ENCODE measurements around the gene ANKHD1. TPM values are rescaled to one million over a fixed set of nuclear protein-coding genes. Genes with fewer than 3 reads are reported as not detected.

The ANKHD1 gene, protein sequence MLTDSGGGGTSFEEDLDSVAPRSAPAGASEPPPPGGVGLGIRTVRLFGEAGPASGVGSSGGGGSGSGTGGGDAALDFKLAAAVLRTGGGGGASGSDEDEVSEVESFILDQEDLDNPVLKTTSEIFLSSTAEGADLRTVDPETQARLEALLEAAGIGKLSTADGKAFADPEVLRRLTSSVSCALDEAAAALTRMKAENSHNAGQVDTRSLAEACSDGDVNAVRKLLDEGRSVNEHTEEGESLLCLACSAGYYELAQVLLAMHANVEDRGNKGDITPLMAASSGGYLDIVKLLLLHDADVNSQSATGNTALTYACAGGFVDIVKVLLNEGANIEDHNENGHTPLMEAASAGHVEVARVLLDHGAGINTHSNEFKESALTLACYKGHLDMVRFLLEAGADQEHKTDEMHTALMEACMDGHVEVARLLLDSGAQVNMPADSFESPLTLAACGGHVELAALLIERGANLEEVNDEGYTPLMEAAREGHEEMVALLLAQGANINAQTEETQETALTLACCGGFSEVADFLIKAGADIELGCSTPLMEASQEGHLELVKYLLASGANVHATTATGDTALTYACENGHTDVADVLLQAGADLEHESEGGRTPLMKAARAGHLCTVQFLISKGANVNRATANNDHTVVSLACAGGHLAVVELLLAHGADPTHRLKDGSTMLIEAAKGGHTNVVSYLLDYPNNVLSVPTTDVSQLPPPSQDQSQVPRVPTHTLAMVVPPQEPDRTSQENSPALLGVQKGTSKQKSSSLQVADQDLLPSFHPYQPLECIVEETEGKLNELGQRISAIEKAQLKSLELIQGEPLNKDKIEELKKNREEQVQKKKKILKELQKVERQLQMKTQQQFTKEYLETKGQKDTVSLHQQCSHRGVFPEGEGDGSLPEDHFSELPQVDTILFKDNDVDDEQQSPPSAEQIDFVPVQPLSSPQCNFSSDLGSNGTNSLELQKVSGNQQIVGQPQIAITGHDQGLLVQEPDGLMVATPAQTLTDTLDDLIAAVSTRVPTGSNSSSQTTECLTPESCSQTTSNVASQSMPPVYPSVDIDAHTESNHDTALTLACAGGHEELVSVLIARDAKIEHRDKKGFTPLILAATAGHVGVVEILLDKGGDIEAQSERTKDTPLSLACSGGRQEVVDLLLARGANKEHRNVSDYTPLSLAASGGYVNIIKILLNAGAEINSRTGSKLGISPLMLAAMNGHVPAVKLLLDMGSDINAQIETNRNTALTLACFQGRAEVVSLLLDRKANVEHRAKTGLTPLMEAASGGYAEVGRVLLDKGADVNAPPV (N-terminal part only)
- 201 TPM for total RNA-seq

DNA sequence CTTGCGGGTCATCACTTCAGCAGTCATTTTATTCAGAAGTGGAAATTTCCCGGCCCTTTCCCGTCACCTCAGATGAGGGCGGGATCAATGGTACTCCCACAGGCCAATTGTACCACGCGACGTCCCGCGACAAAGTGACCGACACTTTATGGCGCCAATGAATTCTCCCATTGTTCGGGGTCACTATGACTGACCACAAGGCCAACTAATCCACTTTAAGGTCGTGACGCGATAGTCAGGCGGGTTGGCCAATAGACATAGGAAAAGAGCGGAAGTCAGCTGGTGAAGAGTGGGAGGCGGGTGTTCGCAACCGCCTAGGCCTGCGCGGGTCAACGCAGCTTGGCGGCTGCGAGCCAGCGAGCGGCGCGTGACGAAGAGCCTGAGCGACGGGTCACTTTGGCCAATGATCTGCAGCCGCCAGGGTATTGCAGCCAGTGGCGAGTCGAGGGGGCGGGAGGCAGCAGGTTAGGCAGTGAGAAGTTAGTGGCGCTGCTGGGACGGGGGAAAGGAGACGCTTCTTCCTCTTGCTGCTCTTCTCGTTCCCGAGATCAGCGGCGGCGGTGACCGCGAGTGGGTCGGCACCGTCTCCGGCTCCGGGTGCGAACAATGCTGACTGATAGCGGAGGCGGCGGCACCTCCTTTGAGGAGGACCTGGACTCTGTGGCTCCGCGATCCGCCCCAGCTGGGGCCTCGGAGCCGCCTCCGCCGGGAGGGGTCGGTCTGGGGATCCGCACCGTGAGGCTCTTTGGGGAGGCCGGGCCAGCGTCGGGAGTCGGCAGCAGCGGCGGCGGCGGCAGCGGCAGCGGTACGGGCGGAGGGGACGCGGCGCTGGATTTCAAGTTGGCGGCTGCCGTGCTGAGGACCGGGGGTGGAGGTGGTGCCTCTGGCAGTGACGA lies at the start of gene ANKHD1:
TSS of gene ANKHD1 (plus strand) at position 472 of the 896 bp plus-strand sequence. CDS start at position 607, 135 bp downstream.
- DNase-seq (ENCODE audit: low spot score) = peak; percentile 99

DNA sequence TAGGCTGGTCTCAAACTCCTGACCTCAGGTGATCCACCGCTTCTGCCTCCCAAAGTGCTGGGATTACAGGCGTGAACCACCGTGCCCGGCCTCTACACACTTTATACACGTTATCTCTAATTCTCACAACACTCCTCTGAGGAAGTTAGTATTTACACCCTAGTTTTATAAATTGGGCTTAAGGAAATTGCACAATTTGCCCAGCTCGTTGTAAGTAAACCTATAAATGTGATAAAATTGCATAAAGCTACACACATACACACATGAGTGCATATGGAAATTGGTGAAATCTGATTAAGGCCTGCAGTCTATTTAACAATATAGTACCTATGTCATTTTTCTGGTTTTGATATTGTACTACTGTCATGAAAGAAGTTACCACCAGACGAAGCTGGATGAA lies 46.1 kb upstream of the ANKHD1 start:
- DNase-seq (ENCODE audit: low spot score) = no peak

DNA sequence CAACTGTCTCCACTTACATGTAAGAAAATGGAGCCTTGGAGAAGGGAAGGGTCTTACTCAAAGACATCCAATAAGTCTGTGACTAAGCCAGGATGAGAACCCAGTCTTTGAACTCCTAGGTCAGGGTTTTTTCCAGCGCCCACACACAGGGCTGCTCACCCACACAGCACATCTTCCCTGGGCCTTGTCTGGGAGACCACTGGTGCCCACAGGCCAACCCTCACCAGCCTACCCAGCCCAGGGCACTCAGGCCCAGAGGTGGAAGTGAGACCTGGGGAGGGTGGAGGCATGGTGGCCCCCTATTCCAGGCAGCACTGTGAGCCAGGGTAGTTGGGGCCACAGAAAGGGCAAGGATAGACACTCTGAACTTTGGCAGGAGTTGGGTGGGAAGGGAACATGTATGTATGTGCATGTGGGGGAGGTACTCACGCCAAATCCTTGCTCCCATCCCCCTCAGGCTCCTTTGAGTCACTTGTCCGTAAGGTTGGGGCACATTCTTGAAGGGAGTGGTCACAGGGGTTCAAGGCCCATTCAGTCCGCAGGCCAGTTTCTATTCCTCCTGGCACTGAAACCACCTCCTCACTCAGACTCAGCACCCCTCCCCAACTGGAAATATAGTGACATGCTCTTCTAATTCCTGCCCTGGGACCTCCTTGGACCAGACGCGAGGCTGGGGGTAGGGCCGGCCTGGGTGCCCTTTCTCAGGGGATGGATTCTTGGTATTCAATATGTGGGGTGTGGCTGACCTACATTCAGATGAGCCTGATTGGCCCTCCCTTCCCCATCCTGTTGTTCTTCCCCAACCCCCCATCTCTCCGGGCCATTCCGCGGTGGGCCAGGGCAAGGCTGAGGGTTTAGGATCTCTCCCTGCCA lies 44.5 kb upstream of the ANKHD1 start:
- DNase-seq (ENCODE audit: low spot score) = no peak

DNA sequence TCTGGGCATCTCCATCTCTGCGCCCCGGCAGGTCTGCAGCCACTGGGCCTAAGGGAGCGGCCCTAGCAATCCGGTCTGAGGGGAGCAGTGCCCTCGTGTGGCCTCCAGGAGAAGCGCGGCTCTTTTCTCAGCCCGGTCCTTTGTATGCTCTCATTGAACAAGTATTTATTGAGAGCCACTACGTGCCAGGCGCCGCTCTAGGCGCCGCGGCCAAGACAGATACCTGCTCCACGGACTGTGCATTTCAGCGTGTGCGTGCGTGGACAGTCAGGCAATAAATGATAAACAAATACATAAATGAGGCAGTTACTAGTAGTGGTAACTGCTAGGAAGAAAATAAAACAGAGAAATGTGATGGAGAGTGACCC lies 43.9 kb upstream of the ANKHD1 start:
- DNase-seq (ENCODE audit: low spot score) = peak; percentile 87

DNA sequence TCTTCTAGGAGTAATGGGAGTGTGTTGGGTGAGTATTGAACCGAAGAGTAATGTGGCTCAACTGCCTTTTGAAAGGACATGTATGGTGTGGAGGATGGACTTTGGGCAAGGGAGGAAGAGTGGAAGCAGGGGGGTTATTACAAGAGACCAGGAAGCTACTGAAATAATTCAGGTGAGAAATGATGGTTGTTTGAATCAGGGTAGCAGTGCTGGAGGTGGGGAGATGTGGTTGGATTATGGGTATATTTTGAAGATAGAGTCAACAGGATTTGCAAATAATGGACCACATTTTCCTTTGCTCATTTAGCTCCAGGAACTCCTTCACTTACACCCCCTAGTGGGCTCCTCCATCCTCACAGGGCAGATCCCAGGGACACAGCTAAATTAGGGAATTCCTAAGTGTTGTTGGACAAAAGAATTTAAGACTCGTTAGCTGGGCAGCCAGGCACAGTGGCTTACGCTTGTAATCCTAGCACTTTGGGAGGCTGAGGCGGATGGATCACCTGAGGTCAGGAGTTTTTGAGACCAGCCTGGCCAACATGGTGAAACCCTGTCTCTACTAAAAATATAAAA lies 42.8 kb upstream of the ANKHD1 start:
- DNase-seq (ENCODE audit: low spot score) = no peak

DNA sequence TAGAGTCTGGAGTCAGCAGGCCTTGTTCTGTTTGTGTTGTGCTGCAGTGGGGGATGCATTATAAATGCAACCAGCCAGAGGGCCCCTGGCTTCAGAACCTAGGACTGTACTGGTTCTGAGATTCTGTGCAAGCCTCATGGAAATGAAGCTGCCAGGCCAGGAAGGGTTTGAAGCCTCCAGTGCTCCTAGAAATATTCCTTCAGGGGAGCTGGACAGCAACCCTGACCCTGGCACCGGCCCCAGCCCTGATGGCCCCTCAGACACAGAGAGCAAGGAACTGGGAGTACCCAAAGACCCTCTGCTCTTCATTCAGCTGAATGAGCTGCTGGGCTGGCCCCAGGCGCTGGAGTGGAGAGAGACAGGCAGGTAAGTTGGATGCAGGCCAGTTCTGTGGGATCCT lies 41.5 kb upstream of the ANKHD1 start, which contains the start of gene SLC4A9:
TSS of gene SLC4A9 (plus strand) at position 94 of the 400 bp plus-strand sequence. CDS start at position 137, 43 bp downstream.
- DNase-seq (ENCODE audit: low spot score) = no peak

DNA sequence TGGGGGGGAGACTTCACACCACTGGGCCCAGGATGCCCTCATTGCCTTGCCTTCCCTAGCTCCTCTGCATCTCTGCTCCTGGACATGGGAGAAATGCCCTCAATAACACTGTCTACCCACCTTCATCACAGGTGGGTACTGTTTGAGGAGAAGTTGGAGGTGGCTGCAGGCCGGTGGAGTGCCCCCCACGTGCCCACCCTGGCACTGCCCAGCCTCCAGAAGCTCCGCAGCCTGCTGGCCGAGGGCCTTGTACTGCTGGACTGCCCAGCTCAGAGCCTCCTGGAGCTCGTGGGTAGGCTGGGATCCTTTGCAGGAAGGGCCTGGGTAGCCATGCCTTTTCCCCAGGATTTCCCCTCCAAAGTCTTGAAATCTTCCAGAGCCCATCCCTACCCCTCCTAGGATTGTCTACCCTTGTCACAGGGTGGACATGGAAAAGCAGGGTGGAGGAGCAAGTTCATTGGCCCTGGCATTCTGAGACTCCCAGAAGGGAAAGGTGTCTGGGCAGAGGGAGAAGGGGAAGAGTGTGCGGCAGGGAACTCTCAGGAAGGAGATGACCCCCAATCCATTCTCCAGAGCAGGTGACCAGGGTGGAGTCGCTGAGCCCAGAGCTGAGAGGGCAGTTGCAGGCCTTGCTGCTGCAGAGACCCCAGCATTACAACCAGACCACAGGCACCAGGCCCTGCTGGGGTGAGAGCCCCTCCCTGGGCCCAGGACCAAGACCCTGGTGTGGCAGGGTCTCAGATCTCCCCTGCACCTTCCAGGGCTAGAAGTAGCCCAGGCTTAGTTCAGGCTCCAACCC lies 40.8 kb upstream of the ANKHD1 start:
- no peak for DNase-seq (ENCODE audit: low spot score)

DNA sequence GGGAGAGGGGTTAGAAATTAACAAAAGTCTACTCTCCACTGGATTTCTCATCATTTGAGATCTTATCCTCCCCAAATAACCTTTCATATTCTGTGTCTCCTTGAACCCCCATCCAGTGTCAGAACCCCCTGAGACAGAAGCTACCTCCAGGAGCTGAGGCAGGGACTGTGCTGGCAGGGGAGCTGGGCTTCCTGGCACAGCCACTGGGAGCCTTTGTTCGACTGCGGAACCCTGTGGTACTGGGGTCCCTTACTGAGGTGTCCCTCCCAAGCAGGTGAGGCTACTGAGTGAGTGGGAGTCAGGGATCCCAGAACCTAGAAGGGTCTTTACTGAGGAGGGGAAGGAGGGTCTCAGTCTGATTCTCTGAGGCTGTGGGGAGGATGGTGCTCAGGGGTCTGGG lies 39.7 kb upstream of the ANKHD1 start:
- no peak for DNase-seq (ENCODE audit: low spot score)

DNA sequence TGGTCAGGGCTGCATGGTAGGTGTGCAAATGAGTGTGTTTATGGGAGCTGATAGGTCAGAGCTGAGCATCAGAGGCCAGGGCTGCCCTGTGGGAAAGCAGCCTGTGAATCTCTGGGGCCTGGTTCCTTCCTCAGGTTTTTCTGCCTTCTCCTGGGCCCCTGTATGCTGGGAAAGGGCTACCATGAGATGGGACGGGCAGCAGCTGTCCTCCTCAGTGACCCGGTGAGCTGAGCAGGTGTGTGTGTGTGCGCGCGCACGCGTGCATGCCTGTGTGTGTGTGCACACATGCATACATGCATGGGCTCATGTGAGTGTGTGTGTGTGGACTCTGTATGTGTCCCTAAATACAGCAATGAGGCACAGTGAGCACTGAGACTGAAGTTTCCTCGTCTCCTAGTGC lies 39.3 kb upstream of the ANKHD1 start:
- DNase-seq (ENCODE audit: low spot score) = no peak

DNA sequence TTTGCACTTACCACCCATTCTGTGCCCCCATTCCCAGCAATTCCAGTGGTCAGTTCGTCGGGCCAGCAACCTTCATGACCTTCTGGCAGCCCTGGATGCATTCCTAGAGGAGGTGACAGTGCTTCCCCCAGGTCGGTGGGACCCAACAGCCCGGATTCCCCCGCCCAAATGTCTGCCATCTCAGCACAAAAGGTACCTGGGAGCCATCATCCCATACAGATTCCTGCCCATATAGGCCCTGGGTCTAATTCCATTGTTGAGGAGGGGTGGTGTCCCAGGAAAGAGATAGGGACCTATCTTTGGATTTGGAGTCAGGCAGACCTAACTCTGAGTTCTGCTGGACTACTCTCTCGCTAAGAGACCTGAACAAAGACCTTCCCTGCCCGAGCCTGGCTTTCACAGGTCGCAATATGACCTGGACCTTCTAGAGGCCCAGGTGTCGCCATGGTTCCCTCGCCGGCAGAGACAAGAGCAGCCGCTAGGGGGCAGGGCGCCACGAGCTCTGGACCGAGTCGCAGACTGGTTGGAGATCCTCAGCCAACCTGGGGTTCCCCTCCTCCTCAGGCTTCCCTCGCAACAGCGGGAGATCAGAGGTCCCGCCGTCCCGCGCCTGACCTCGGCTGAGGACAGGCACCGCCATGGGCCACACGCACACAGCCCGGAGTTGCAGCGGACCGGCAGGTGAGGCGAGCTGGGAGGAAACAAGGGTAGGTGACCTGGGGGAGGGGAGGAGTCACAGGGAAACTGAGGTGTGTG lies 38.6 kb upstream of the ANKHD1 start:
- DNase-seq (ENCODE audit: low spot score) = peak; percentile 81

DNA sequence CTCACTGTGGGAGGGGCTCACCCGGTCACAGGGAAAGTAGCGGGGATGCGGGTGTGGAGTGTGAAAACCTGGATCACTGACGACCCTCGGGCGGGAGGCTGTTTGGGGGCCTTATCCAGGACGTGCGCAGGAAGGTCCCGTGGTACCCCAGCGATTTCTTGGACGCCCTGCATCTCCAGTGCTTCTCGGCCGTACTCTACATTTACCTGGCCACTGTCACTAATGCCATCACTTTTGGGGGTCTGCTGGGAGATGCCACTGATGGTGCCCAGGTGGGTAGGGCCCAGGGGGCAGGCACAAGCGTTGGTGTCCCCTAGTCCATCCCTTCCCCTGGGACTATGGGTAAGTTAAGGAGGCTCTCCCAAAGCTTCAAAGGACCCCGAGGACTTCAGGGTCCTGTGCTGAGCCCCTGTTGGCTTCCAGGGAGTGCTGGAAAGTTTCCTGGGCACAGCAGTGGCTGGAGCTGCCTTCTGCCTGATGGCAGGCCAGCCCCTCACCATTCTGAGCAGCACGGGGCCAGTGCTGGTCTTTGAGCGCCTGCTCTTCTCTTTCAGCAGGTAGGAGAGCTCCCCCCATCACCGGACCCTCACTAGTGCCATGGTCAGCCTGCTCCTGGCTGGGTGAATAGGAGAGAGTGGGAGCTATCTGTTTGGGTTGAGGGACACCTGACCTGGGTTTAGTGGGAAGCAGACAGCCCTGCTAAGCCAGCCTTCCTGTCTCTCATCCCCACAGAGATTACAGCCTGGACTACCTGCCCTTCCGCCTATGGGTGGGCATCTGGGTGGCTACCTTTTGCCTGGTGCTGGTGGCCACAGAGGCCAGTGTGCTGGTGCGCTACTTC lies 37.8 kb upstream of the ANKHD1 start:
- DNase-seq (ENCODE audit: low spot score) = no peak

DNA sequence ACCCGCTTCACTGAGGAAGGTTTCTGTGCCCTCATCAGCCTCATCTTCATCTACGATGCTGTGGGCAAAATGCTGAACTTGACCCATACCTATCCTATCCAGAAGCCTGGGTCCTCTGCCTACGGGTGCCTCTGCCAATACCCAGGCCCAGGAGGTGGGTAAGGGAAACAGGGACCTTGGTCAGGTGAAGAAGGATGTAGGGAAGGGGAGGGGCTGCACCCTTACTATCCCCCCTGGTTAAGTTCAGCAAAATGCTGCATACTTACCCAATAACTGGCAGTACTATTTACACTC lies 37.2 kb upstream of the ANKHD1 start:
- DNase-seq (ENCODE audit: low spot score) = no peak

DNA sequence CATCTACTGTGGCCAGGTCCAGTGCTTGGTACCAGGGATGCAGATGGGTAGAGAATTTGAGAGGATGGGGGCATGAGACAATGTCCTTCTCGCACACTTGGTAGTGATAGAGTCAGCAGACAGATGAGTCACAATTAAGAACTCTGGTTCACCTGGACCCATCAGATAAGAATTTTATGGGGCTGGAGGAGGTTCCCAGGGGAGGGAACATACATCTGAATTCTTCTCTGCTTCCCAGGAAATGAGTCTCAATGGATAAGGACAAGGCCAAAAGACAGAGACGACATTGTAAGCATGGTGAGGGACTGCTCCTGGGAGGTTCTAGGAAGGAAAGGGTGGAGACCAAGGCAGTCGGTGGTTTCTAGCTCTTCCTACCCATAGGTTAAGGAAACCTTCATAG lies 36.4 kb upstream of the ANKHD1 start:
- no peak for DNase-seq (ENCODE audit: low spot score)

DNA sequence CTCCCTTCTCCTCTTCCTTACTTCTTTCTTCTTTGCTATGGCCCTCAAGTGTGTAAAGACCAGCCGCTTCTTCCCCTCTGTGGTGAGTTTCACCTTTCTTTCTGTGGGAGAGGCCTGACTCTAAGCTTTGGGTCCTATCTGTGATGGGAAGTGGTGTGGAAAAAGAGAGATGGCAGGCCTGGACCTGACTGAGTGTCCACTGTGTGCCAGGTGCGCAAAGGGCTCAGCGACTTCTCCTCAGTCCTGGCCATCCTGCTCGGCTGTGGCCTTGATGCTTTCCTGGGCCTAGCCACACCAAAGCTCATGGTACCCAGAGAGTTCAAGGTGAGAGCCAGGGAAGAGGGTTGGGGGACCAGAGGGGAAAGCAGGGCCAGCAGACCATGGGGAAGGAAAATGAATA lies 35.7 kb upstream of the ANKHD1 start:
- DNase-seq (ENCODE audit: low spot score) = no peak

DNA sequence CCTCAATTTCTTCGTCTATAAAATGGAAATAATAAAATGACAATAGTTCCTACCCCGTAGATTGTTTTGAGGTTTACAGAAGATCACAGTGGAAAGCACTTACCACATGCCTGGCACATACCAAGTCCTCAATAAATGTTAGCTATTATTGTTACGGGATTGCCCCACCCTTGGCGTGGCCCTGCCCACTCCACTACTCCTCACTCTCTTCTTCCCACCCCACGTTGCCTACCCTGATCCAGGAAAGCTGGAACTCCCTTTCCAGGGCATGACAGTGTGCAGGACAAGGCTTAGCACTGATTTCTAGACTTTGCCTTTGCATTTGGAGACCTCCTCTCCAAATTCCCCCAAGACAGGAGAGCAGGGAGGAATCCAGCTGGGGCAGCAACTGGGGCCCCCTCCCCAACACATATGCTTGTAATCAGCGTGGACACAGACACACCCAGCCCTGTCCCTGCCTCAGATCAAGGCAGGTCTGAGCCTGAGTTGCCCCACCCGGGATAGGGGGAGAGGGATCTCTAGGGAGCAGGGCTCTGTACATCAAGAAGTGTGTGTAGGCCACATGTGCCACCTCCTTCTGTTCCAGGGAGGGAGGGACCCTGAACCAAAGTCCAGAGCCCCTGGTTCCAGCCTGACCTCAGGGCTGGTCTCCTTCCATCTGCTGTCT lies 34.9 kb upstream of the ANKHD1 start:
- DNase-seq (ENCODE audit: low spot score) = no peak

DNA sequence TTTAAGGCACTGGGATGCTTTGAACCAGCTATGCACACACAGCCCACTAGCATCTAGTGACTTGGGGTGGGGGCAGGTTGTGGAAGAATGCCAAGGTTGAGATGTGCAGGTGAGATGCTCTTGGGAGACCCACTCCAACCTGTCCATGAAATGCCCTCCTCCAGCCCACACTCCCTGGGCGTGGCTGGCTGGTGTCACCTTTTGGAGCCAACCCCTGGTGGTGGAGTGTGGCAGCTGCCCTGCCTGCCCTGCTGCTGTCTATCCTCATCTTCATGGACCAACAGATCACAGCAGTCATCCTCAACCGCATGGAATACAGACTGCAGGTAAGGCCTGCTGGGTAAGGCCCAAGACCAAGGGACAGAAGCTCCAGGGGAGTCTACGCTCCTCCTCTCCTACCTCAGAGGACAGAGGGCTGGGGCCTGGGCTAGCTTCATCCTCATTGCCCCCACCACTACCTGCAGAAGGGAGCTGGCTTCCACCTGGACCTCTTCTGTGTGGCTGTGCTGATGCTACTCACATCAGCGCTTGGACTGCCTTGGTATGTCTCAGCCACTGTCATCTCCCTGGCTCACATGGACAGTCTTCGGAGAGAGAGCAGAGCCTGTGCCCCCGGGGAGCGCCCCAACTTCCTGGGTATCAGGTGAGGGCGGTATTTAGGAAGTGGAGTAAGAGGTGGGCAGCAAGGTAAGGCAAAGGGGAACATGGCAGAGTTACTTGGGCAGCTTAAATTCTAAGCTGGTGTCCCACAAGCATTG lies 34.2 kb upstream of the ANKHD1 start:
- no peak for DNase-seq (ENCODE audit: low spot score)
